ENCODE data around the gene PHF21B.
"Not testable (repeated sequence)": the region's sequence is repeated elsewhere in the genome, so short reads cannot be mapped to it uniquely, and the experiment has no call there.

Gene PHF21B

GRCh38 chr22:44925465-44926123 lies 84.2 kb downstream of the PHF21B start:
- TF ChIP-seq SUZ12 (IDR thresholded peaks at IDR 0.05): no peak
- TF ChIP-seq FOXA1 (IDR thresholded peaks at IDR 0.05): no peak
- TF ChIP-seq FOXK2 (IDR thresholded peaks at IDR 0.05): no peak
- TF ChIP-seq NFRKB (IDR thresholded peaks at IDR 0.05): no peak
- TF ChIP-seq TARDBP (IDR thresholded peaks at IDR 0.05): no peak
- TF ChIP-seq FOXM1 (IDR thresholded peaks at IDR 0.05; ENCODE audit: borderline replicate concordance): no peak
- no peak for TF ChIP-seq CTBP1 (IDR thresholded peaks at IDR 0.05; ENCODE audit: borderline replicate concordance)
- no peak for TF ChIP-seq LEF1 (IDR thresholded peaks at IDR 0.05; ENCODE audit: borderline replicate concordance)
- POLR2A ChIA-PET: no interaction called here
- CTCF ChIA-PET: no interaction called here
- DNase-seq (ENCODE audit: extremely low spot score): no peak

GRCh38 chr22:44924710-44925109 lies 85.1 kb downstream of the PHF21B start:
- POLR2A ChIA-PET: no interaction called here
- no peak for TF ChIP-seq HDGF (IDR thresholded peaks at IDR 0.05; ENCODE audit: borderline replicate concordance)
- no peak for TF ChIP-seq FOXK2 (IDR thresholded peaks at IDR 0.05)
- TF ChIP-seq FOXM1 (IDR thresholded peaks at IDR 0.05; ENCODE audit: borderline replicate concordance): no peak
- no peak for TF ChIP-seq BHLHE40 (IDR thresholded peaks at IDR 0.05; ENCODE audit: borderline replicate concordance)
- TF ChIP-seq NFRKB (IDR thresholded peaks at IDR 0.05): no peak
- TF ChIP-seq SP1 (IDR thresholded peaks at IDR 0.05): no peak
- no peak for TF ChIP-seq CTBP1 (IDR thresholded peaks at IDR 0.05; ENCODE audit: borderline replicate concordance)
- TF ChIP-seq ZNF384 (IDR thresholded peaks at IDR 0.05): no peak
- no peak for TF ChIP-seq TARDBP (IDR thresholded peaks at IDR 0.05)
- no peak for TF ChIP-seq ELF4 (IDR thresholded peaks at IDR 0.05)
- TF ChIP-seq L3MBTL2 (conservative IDR thresholded peaks at IDR 0.05): no peak
- TF ChIP-seq, protein P1, sequence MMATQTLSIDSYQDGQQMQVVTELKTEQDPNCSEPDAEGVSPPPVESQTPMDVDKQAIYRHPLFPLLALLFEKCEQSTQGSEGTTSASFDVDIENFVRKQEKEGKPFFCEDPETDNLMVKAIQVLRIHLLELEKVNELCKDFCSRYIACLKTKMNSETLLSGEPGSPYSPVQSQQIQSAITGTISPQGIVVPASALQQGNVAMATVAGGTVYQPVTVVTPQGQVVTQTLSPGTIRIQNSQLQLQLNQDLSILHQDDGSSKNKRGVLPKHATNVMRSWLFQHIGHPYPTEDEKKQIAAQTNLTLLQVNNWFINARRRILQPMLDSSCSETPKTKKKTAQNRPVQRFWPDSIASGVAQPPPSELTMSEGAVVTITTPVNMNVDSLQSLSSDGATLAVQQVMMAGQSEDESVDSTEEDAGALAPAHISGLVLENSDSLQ (IDR thresholded peaks at IDR 0.05): no peak
- no peak for TF ChIP-seq LEF1 (IDR thresholded peaks at IDR 0.05; ENCODE audit: borderline replicate concordance)
- TF ChIP-seq SUZ12 (IDR thresholded peaks at IDR 0.05): no peak
- TF ChIP-seq FOXA1 (IDR thresholded peaks at IDR 0.05): no peak
- TF ChIP-seq ARNT (IDR thresholded peaks at IDR 0.05): no peak
- CTCF ChIA-PET: no interaction called here
- no peak for DNase-seq (ENCODE audit: extremely low spot score)

DNA sequence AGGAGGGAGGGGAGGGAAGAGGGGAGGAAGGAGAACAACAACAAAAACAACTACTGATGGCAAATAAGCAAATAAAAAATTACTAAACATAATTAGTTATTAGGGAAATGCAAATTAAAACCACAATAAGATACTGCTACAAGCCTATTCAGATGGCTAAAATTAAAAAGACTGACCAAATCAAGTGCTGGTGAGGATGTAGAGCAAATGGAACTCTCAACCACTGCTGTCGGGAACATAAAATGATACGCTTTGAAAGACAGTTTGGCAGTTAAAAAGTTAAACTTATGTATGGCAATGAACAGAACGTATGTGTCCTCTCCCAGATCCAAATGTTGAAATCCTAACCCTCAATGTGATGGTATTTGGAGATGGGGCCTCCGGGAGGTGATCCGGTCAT lies 85.7 kb downstream of the PHF21B start:
- ChIA-PET POLR2A (no interaction called here), CTCF (no interaction called here)
- DNase-seq (ENCODE audit: extremely low spot score): no peak
- no peak for TF ChIP-seq ELF4 (IDR thresholded peaks at IDR 0.05)
- no peak for TF ChIP-seq TARDBP (IDR thresholded peaks at IDR 0.05)
- TF ChIP-seq LEF1 (IDR thresholded peaks at IDR 0.05; ENCODE audit: borderline replicate concordance): no peak
- no peak for TF ChIP-seq FOXA1 (IDR thresholded peaks at IDR 0.05)
- TF ChIP-seq L3MBTL2 (conservative IDR thresholded peaks at IDR 0.05): no peak
- TF ChIP-seq SUZ12 (IDR thresholded peaks at IDR 0.05): no peak
- TF ChIP-seq BHLHE40 (IDR thresholded peaks at IDR 0.05; ENCODE audit: borderline replicate concordance): no peak
- no peak for TF ChIP-seq ARNT (IDR thresholded peaks at IDR 0.05)
- TF ChIP-seq FOXK2 (IDR thresholded peaks at IDR 0.05): no peak
- TF ChIP-seq, protein P1 (IDR thresholded peaks at IDR 0.05): no peak

- POLR2A ChIA-PET; CTCF ChIA-PET; DNase-seq (ENCODE audit: extremely low spot score): not testable (repeated sequence)
Measured at GRCh38 chr22:44921766-44922165, 88.0 kb downstream of the PHF21B start.

DNA sequence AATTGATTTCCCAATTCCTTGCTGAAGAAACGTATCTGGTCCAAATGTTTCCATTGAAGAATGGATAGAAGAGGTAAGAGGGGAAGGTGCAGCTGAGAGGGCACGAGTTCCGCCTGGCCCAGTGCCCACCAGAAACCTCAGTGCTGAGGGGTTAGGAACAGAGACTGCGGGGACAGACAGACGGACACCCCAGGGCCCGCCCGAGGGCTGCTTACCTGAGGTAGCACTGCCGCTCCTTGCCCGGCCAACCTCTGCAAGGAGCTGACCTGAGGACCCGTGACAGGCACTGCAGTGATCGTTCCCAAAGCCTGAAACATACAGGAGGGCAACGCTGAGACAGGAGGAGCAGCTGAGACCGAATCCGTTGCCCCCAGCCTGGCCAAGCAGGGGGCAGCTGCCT lies 89.6 kb downstream of the PHF21B start:
- DNase-seq (ENCODE audit: extremely low spot score): no peak
- POLR2A ChIA-PET: no interaction called here
- CTCF ChIA-PET: interaction anchor here (0.5 kb wide), 1 partner anchor 226 kb away, joined by 4 read pairs; no protein-coding TSS in a partner anchor
- TF ChIP-seq ZNF384 (IDR thresholded peaks at IDR 0.05): no peak
- TF ChIP-seq FOXK2 (IDR thresholded peaks at IDR 0.05): no peak
- TF ChIP-seq L3MBTL2 (conservative IDR thresholded peaks at IDR 0.05): no peak
- no peak for TF ChIP-seq TARDBP (IDR thresholded peaks at IDR 0.05)
- TF ChIP-seq, protein P1 (IDR thresholded peaks at IDR 0.05): no peak
- TF ChIP-seq SUZ12 (IDR thresholded peaks at IDR 0.05): no peak

GRCh38 chr22:44919691-44920090 lies 90.1 kb downstream of the PHF21B start:
- POLR2A ChIA-PET: no interaction called here
- TF ChIP-seq TARDBP (IDR thresholded peaks at IDR 0.05) (no peak), SUZ12 (IDR thresholded peaks at IDR 0.05) (no peak), ARNT (IDR thresholded peaks at IDR 0.05) (no peak), CTBP1 (IDR thresholded peaks at IDR 0.05; ENCODE audit: borderline replicate concordance) (no peak), FOXA1 (IDR thresholded peaks at IDR 0.05) (no peak), ELF4 (IDR thresholded peaks at IDR 0.05) (no peak), ZNF384 (IDR thresholded peaks at IDR 0.05) (no peak), FOXK2 (IDR thresholded peaks at IDR 0.05) (no peak), BHLHE40 (IDR thresholded peaks at IDR 0.05; ENCODE audit: borderline replicate concordance) (no peak), FOXM1 (IDR thresholded peaks at IDR 0.05; ENCODE audit: borderline replicate concordance) (no peak), LEF1 (IDR thresholded peaks at IDR 0.05; ENCODE audit: borderline replicate concordance) (no peak), HDGF (IDR thresholded peaks at IDR 0.05; ENCODE audit: borderline replicate concordance) (no peak), L3MBTL2 (conservative IDR thresholded peaks at IDR 0.05) (no peak), NFRKB (IDR thresholded peaks at IDR 0.05) (no peak), SP1 (IDR thresholded peaks at IDR 0.05) (no peak)
- TF ChIP-seq, protein P1 (IDR thresholded peaks at IDR 0.05): no peak
- CTCF ChIA-PET: no interaction called here
- DNase-seq (ENCODE audit: extremely low spot score): no peak

All from HEK293T (cell line).